HG02970 (cell line): ENCODE results near the gene CEP97.
"Not testable (repeated sequence)": the region's sequence is repeated elsewhere in the genome, so short reads cannot be mapped to it uniquely, and the experiment has no call there.

Experiments
- ATAC-seq: cut with Tn5 transposase; IDR thresholded peaks from one replicate; pipeline ENCODE4 v1.9.1; 2021; ENCODE audit warnings: mild to moderate bottlenecking, moderate library complexity, moderate number of reproducible peaks; ENCODE audit not compliant: unreplicated experiment, low FRiP score

CEP97 gene

GRCh38 chr3:101701696-101702634 lies 22.4 kb upstream of the CEP97 start:
- ATAC-seq, result no peak

DNA sequence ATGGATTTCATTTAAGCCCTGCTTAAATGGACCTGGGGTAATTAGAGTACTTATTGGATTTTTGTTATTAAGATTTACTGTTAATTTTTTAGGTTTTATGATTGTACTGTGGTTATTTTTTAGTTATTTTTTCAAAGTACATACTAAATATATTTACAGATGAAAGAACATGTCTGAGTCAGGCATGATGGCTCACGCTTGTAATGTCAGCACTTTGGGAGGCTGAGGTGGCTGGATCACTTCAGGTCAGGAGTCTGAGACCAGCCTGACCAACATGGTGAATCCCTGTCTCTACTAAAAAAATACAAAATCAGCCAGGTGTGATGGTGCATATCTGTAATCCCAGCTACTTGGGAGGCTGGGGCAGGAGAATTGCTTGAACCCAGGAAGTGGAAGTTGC lies 21.7 kb upstream of the CEP97 start:
- ATAC-seq, result no peak

DNA sequence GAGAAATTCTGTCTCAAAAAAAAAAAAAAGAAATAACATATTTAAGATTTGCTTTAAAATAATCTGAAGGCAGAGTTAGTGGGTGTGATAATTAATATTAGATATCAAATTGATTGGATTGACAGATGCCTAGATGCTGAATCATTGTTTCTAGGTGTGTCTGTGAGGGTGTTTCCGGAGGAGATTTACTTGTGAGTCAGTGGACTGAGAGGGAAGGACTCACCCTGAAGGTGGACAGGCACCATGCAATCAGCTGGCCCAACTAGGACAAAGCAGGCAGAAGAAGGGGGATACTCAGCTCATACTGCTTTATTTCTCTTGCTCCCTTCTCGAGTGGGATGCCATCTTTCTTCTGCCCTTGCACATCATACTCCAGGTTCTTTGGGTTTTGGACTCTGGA lies 21.2 kb upstream of the CEP97 start:
- ATAC-seq, result no peak

GRCh38 chr3:101704639-101705038 lies 19.8 kb upstream of the CEP97 start:
- ATAC-seq, result not testable (repeated sequence)

GRCh38 chr3:101709126-101709525 lies 15.3 kb upstream of the CEP97 start:
- no peak for ATAC-seq

DNA sequence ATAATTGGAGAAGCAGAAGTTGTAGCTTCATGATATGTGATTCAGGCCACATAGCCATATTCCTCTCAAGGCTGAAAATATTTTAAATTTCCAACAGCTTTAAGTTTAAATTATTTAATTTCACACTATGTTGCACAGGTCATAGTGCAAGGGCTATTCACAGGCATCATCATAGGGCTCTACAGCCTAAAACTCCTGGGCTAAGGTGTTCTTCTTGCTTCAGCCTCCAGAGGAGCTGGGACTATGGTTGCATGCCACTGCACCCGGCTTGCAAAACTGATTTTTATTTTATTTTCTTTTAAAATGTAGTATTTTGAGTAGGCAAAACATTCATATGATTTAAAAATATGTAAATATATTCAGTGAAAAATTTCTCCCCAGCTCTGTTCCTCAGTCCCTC lies 6.0 kb upstream of the CEP97 start:
- no peak for ATAC-seq

GRCh38 chr3:101719604-101720185 lies 4.7 kb upstream of the CEP97 start:
- ATAC-seq, result no peak

DNA sequence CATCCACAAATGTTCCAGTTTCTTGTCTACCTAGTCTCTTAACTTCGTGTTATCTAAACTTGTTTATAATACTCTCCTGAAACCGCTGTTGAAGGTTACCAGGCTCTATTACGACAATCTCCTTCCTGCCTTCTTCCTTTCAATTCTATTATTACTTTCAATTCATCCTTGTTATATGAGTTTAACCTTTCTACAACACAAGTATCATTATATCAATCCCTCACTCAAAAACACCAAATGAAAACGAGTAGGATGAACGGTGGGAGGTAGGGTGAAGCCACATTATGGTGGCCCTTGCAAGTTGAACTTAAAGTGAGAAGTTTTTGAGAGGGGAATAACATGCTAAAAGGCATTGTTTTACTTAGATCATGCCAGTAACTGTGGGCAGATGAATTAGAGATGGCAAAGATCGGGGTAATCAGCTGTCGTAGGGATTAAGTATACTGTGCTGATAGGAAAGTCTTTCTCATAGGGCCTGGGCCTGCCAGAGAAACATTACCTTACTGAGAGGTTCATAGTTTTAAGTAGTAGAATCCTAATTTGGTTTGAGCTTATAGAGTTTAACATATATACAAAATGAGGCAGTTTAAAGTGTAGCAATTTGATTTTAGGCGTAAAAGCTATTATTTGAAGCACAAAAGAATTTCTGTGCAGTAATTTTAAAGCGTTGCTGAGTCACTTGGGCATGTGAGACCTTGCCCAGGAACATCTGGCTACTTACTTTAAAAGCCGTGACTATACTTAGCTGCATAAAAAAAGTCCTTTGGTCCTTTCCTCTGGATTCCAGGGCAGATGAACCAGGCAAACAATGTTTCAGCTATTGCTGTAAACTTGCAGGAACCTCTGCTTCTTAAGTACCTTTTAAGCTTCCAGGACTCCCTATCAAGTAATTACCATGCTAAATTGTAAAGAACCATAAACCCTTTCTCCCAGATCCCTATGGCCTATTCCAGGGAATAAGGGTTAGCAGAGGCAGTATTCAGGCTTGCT lies 3.3 kb upstream of the CEP97 start:
- ATAC-seq, result no peak

GRCh38 chr3:101722394-101723173 lies 1.8 kb upstream of the CEP97 start:
- peak; percentile 30 for ATAC-seq

- ATAC-seq, result peak; percentile 13
Measured at GRCh38 chr3:101725194-101725889, 928 bp downstream of the CEP97 start.

- ATAC-seq, result no peak
Measured at GRCh38 chr3:101725890-101726275, 1.5 kb downstream of the CEP97 start.

DNA sequence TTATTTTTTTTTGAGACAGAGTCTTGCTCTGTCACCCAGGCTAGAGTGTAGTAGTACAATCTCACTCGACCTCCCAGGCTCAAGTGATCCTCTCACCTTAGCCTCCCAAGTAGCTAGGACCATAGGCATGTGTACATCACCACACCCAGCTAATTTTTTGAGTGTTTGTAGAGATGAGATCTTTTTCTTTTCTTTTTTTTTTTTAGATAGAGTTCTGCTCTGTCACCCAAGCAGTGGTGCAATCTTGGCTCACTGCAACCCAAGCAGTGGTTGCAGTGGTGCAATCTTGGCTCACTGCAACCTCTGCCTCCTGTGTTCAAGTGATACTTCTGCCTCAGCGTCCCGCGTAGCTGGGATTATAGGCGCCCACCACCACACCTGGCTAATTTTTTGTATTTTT lies 5.2 kb downstream of the CEP97 start:
- ATAC-seq, result no peak

DNA sequence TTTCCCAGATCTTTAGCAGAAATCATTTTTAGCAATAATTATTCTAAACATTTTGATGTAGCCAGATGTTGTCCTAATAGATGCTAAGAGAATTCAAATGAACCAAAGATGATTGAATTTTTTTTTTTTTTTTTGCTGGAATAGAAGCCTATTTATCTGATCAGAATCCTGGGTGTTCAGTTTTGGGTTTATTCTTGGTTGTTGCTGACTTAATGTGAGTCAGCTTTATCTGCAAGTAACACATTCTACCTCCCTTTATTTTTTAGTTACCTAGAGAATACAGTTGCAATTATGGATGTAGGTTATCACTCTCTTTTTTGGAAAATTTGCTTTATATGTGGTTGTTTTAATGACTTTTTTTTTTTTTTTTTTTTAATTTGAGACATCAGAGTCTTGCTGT lies 6.4 kb downstream of the CEP97 start:
- ATAC-seq, result no peak

GRCh38 chr3:101732240-101732641 lies 7.8 kb downstream of the CEP97 start:
- no peak for ATAC-seq

GRCh38 chr3:101735833-101736232 lies 11.4 kb downstream of the CEP97 start:
- ATAC-seq, result no peak

GRCh38 chr3:101741914-101742313 lies 17.5 kb downstream of the CEP97 start:
- ATAC-seq, result not testable (repeated sequence)

DNA sequence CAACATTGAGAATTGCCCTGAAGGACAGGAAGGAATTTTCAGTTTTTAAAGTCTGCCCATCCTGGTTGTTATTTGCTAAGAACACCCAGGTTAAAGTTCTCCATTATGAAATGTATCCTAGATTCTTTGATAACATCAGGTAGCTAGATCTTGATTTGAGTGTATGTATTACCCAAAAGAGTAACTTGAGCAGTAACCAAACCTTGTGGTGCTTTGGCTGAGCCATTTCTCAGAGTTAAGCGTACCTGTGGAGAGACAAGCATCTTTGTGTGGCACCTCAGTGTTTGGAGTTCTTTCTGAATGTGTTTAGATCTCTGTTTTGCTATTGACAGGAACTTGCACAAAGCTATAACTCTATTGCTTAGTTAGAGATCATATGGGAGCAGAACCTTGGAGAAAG lies 20.4 kb downstream of the CEP97 start:
- ATAC-seq, result no peak

- ATAC-seq, result not testable (repeated sequence)
Measured at GRCh38 chr3:101745934-101746333, 21.5 kb downstream of the CEP97 start.

- ATAC-seq, result not testable (repeated sequence)
Measured at GRCh38 chr3:101753386-101754113, 29.1 kb downstream of the CEP97 start.
